Lower leg skin (tissue), 3 donors: ENCODE results near the gene ASB13.
A peak's percentile ranks its signal among the peaks of the same experiment; 100 is the strongest.

ENCODE experiments used
- POLR2A ChIP-seq, 2 donors: fragments of 450-650 bp; IDR thresholded peaks; one replicate each; pipeline ENCODE4 v1.6.1; 2016 to 2017; ENCODE audit warnings: antibody characterized with exemption in 2 of 2, mild to moderate bottlenecking in 1 of 2, moderate library complexity in 1 of 2
- TF ChIP-seq, protein P1 (sequence below), 3 donors: fragments of 450-650 bp; IDR thresholded peaks; one replicate each; pipeline ENCODE4 v1.5.1; 2016; ENCODE audit warnings: antibody characterized with exemption in 3 of 3, mild to moderate bottlenecking in 3 of 3, moderate library complexity in 2 of 3

DNA sequence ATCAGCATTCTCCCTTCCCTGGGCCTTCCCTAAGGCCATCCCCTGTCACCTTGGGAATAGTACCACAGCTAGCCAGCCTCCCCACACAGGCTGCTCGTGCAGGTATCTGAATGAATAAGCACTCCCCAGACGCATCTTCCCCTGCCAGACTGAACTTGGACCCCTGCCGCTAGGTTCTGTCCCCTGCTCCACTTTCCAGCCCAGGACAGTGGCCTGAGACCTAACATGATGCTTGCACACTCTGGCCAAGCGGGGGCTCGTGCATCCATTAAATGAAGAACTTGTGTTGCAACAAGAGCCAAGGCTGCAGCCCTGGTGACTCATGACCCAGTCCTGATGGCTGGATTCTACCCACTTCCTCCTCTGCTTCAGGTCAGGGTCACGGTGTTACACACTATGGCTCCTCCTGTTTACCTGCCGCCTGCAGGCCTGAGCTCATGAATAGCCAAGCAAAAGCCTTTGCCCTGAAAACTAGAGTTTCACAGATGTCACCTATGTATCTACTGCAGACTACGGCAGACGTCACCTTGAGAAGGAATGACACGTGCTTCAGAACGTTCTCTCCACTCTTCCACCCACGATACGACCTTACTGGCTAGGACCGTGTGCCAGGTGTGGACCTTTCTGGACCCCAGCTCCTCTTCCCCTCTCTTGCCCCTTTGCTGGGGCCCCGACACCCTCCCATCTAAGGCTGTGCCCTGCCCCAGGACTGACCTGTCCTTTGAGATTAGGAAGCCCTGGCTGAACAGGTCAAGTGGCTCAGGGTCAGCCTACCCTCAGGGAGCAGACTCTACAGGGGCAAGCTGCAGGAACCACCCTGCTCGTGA lies 6.5 kb downstream of the ASB13 start:
- TF ChIP-seq, protein P1, sequence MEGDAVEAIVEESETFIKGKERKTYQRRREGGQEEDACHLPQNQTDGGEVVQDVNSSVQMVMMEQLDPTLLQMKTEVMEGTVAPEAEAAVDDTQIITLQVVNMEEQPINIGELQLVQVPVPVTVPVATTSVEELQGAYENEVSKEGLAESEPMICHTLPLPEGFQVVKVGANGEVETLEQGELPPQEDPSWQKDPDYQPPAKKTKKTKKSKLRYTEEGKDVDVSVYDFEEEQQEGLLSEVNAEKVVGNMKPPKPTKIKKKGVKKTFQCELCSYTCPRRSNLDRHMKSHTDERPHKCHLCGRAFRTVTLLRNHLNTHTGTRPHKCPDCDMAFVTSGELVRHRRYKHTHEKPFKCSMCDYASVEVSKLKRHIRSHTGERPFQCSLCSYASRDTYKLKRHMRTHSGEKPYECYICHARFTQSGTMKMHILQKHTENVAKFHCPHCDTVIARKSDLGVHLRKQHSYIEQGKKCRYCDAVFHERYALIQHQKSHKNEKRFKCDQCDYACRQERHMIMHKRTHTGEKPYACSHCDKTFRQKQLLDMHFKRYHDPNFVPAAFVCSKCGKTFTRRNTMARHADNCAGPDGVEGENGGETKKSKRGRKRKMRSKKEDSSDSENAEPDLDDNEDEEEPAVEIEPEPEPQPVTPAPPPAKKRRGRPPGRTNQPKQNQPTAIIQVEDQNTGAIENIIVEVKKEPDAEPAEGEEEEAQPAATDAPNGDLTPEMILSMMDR (IDR thresholded peaks at IDR 0.05) = peak in 1 of 3 donors; percentile 21
- no peak for TF ChIP-seq POLR2A (IDR thresholded peaks at IDR 0.05)
